Fibroblast of lung (primary cell): ENCODE measurements around the gene CRY1. TPM values are rescaled to one million over a fixed set of nuclear protein-coding genes. Genes with fewer than 3 reads are reported as not detected.

ENCODE experiments used
- DNase-seq, 2 donors: peaks; one replicate each; pipeline versions ENCODE4 v3.0.0 to v3.0.0-alpha.2; 2010; ENCODE audit warnings: low read depth in 2 of 2
- H2AFZ ChIP-seq: 2 replicates; pipeline ENCODE4 v1.5.1; 2012; ENCODE audit warnings: low read length, control low read depth, inconsistent platforms
- H3K27ac ChIP-seq: 2 replicates; pipeline ENCODE4 v1.5.1; 2011; ENCODE audit warnings: low read length, control low read depth; ENCODE audit not compliant: insufficient read depth
- H3K27me3 ChIP-seq: 2 replicates; pipeline ENCODE4 v1.5.1; 2011; ENCODE audit warnings: mild to moderate bottlenecking, low read length; ENCODE audit not compliant: control insufficient read depth, insufficient read depth
- H3K36me3 ChIP-seq: 2 replicates; pipeline ENCODE4 v1.5.1; 2011; ENCODE audit warnings: low read length; ENCODE audit not compliant: control insufficient read depth, insufficient read depth
- H3K4me1 ChIP-seq: 2 replicates; pipeline ENCODE4 v1.5.1; 2011; ENCODE audit warnings: low read length; ENCODE audit not compliant: control insufficient read depth, insufficient read depth; ENCODE audit errors: extremely low read depth
- H3K4me2 ChIP-seq: 2 replicates; pipeline ENCODE4 v1.5.1; 2011; ENCODE audit warnings: low read length, control low read depth; ENCODE audit not compliant: insufficient read depth; ENCODE audit errors: extremely low read depth
- H3K4me3 ChIP-seq, 4 experiments: fragments of 200-600 bp in 1 of 4; sonication (generic) in 1 of 4; replicated peaks in 1 of 4; 2 replicates each; pipeline ENCODE4 v1.5.1; 2011 to 2016; ENCODE audit warnings: low read length in 4 of 4, low read depth in 3 of 4, mild to moderate bottlenecking in 3 of 4, control low read depth in 2 of 4, inconsistent platforms in 1 of 4, mixed read lengths in 1 of 4; ENCODE audit not compliant: insufficient read depth in 1 of 4; ENCODE audit errors: control extremely low read depth in 1 of 4
- H3K79me2 ChIP-seq: 2 replicates; pipeline ENCODE4 v1.5.1; 2012; ENCODE audit warnings: mild to moderate bottlenecking, low read length, inconsistent platforms; ENCODE audit not compliant: control insufficient read depth, insufficient read depth
- H3K9ac ChIP-seq: 2 replicates; pipeline ENCODE4 v1.5.1; 2011; ENCODE audit warnings: mild to moderate bottlenecking, low read length, control low read depth; ENCODE audit not compliant: insufficient read depth
- H3K9me3 ChIP-seq: 2 replicates; pipeline ENCODE4 v1.5.1; 2012; ENCODE audit warnings: low read depth, low read length; ENCODE audit not compliant: control insufficient read depth, insufficient read depth
- H4K20me1 ChIP-seq: 2 replicates; pipeline ENCODE4 v1.5.1; 2011; ENCODE audit warnings: low read length; ENCODE audit not compliant: control insufficient read depth, insufficient read depth; ENCODE audit errors: extremely low read depth
- EZH2 ChIP-seq: IDR thresholded peaks from 2 replicates; pipeline ENCODE4 v1.5.1; 2012; ENCODE audit warnings: low read length, control low read depth, mild to moderate bottlenecking; ENCODE audit errors: missing control alignments
- polyA plus RNA-seq, 2 donors: library from polyadenylated mRNA; depleted of rRNA in 1 of 2; stranded (reverse) in 1 of 2; unstranded in 1 of 2; fragments of >200 nt; gene quantifications; 2 replicates each; pipeline ENCODE4 v1.2.1, GENCODE V29; 2011 to 2012; ENCODE audit warnings: missing spikeins in 1 of 2
- total RNA-seq: library from RNA; depleted of rRNA; stranded (reverse); fragments of >200 nt; gene quantifications from 2 replicates; pipeline ENCODE4 v1.2.1, GENCODE V29; 2014
- TF ChIP-seq, protein P1 (sequence below), 2 donors: IDR thresholded peaks in 1 of 2; conservative IDR thresholded peaks in 1 of 2; 1 replicate in 1 of 2; 2 replicates in 1 of 2; pipeline ENCODE4 v1.5.1; 2011 to 2012; ENCODE audit warnings: low read length in 2 of 2, control low read depth in 1 of 2, inconsistent platforms in 1 of 2, low read depth in 1 of 2, mild to moderate bottlenecking in 1 of 2

Gene CRY1
- total and polyA plus RNA-seq, 2 donors (not counting 1 experiment from before 2014, with no cell fraction given): 9.6 to 12.9 TPM

DNA sequence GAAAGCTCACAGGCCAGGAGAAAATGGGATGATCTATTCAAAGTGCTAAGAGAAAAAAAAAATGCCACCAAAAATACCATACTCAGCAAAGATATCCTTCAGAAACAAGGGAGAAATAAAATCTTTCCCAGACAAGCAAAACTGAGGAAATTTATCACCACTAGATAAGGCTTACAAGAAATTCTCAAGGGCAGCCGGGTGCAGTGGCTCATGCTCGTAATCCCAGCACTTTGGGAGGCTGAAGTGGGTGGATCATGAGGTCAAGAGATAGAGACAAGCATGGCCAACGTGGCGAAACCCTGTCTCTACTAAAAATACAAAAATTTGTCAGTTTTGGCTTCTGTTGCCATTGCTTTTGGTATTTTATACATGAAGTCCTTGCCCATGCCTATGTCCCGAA is 48.2 kb downstream of the CRY1 start:
- H3K27ac ChIP-seq: no peak overlapping the region
- H3K4me3 ChIP-seq: no peak overlapping the region
- H3K4me2 ChIP-seq: no peak overlapping the region
- TF ChIP-seq EZH2: no peak
- TF ChIP-seq, protein P1, sequence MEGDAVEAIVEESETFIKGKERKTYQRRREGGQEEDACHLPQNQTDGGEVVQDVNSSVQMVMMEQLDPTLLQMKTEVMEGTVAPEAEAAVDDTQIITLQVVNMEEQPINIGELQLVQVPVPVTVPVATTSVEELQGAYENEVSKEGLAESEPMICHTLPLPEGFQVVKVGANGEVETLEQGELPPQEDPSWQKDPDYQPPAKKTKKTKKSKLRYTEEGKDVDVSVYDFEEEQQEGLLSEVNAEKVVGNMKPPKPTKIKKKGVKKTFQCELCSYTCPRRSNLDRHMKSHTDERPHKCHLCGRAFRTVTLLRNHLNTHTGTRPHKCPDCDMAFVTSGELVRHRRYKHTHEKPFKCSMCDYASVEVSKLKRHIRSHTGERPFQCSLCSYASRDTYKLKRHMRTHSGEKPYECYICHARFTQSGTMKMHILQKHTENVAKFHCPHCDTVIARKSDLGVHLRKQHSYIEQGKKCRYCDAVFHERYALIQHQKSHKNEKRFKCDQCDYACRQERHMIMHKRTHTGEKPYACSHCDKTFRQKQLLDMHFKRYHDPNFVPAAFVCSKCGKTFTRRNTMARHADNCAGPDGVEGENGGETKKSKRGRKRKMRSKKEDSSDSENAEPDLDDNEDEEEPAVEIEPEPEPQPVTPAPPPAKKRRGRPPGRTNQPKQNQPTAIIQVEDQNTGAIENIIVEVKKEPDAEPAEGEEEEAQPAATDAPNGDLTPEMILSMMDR (conservative IDR thresholded peaks at IDR 0.05 in 1 of 2, IDR thresholded peaks at IDR 0.05 in 1 of 2; ENCODE audit: low read depth in 1 of 2, low read length in 2 of 2): no peak
- no peaks in the 10 kb centered on the region for H3K79me2 ChIP-seq
- H4K20me1 ChIP-seq: no peaks in the 10 kb centered on the region
- H3K27me3 ChIP-seq: no peaks in the 10 kb centered on the region
- no peaks in the 10 kb centered on the region for H3K9me3 ChIP-seq
- no peaks in the 10 kb centered on the region for H3K36me3 ChIP-seq
- no peak overlapping the region for H2AFZ ChIP-seq
- no peak for DNase-seq
- H3K4me1 ChIP-seq: no peaks in the 10 kb centered on the region
- no peak overlapping the region for H3K9ac ChIP-seq

DNA sequence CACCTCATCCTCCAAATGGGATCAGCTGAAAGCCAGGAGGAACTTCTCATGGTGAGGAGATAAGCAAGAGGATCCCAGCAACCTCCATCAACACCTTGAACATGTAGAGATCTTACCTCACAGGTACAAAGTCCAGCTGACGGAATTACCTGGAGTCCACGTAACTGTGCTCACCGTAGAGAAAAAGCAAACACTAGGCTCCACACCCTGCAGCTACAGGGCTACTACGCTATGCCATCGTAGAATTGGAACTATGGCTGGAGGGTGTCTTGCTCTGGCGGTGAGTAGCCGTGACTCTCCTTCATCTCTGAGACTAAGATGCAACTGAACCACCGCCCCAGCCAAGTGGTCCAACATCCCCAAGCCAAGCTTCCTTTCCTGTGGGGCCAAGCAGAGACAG is 50.5 kb downstream of the CRY1 start:
- Histone ChIP-seq H3K9me3 (no peaks in the 10 kb centered on the region), H3K9ac (no peak overlapping the region), H3K79me2 (no peaks in the 10 kb centered on the region), H3K4me2 (no peak overlapping the region), H3K4me1 (no peaks in the 10 kb centered on the region), H3K27ac (no peak overlapping the region), H3K4me3 (no peak overlapping the region), H4K20me1 (no peaks in the 10 kb centered on the region), H2AFZ (no peak overlapping the region), H3K27me3 (no peaks in the 10 kb centered on the region), H3K36me3 (no peaks in the 10 kb centered on the region)
- no peak for DNase-seq
- TF ChIP-seq, protein P1 (conservative IDR thresholded peaks at IDR 0.05 in 1 of 2, IDR thresholded peaks at IDR 0.05 in 1 of 2; ENCODE audit: low read depth in 1 of 2, low read length in 2 of 2): no peak
- no peak for TF ChIP-seq EZH2

DNA sequence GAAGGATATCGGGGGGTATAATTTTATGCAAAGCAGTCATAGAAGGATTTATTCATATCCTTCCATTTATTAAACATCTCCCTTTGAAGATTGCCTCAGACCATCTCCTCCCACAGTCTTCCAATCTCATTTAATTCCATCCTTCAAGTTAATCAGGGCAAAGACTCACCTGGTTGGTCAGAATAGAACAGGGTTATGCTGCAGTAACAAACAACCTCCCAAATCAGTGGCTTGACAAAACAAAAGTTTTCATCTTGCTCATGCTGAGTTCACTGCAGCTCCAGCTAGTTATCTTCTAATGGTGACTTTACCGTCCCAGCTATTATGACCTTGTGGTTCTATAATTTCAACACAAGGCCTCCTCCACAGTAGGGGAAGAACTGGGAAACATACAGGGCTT is 57.6 kb downstream of the CRY1 start:
- Histone ChIP-seq H3K36me3 (no peaks in the 10 kb centered on the region), H3K9ac (no peak overlapping the region), H3K4me2 (no peak overlapping the region), H2AFZ (no peak overlapping the region), H3K79me2 (no peaks in the 10 kb centered on the region), H3K4me1 (no peaks in the 10 kb centered on the region), H3K27me3 (no peaks in the 10 kb centered on the region), H3K27ac (no peak overlapping the region), H3K9me3 (no peaks in the 10 kb centered on the region), H3K4me3 (no peak overlapping the region), H4K20me1 (no peaks in the 10 kb centered on the region)
- no peak for DNase-seq
- TF ChIP-seq, protein P1 (conservative IDR thresholded peaks at IDR 0.05 in 1 of 2, IDR thresholded peaks at IDR 0.05 in 1 of 2; ENCODE audit: low read depth in 1 of 2, low read length in 2 of 2): no peak
- no peak for TF ChIP-seq EZH2
